PC-9 (cell line): ENCODE results near the gene RPL19. TPM values are rescaled to one million over a fixed set of nuclear protein-coding genes. Genes with fewer than 3 reads are reported as not detected.

Experiments used
- BruUV-seq: library from RNA; stranded (reverse); fragments of 400-500 nt; replicated peaks from 2 replicates; lab custom pipeline; 2021; lab: Mats Ljungman, UMichigan
- CTCF ChIA-PET: fragments of 300-600 bp; sonication (Branson Sonifier 250); formaldehyde crosslinking; loops from one replicate; lab custom pipeline; 2022; ENCODE audit warnings: antibody characterized with exemption; lab: Charles Lee
- POLR2A ChIA-PET: fragments of 300-600 bp; sonication (Branson Sonifier 250); formaldehyde crosslinking; loops from one replicate; lab custom pipeline; 2022; ENCODE audit warnings: antibody characterized with exemption; ENCODE audit not compliant: unreplicated experiment; lab: Charles Lee
- DNase-seq, 2 experiments: peaks; one replicate each; pipeline versions ENCODE4 v3.0.0 to v3.0.0-alpha.2; 2015 to 2022; ENCODE audit warnings: mixed read lengths in 1 of 2
- H2AFZ ChIP-seq: fragments of 200-600 bp; sonication (generic); 2 replicates; pipeline ENCODE4 v1.8.1; 2017; ENCODE audit warnings: antibody characterized with exemption
- H3F3A ChIP-seq: fragments of 200-600 bp; sonication (generic); 2 replicates; pipeline ENCODE4 v1.8.1; 2017; ENCODE audit warnings: antibody characterized with exemption, mild to moderate bottlenecking, low read depth; ENCODE audit not compliant: insufficient read depth
- H3K27ac ChIP-seq: fragments of 200-600 bp; sonication (generic); 2 replicates; pipeline ENCODE4 v1.6.1; 2016; ENCODE audit warnings: mixed run types
- H3K27me3 ChIP-seq: fragments of 200-600 bp; sonication (generic); 2 replicates; pipeline ENCODE4 v1.6.1; 2016; ENCODE audit warnings: low read depth, mixed run types; ENCODE audit not compliant: insufficient read depth
- H3K36me3 ChIP-seq: fragments of 200-600 bp; sonication (generic); 2 replicates; pipeline ENCODE4 v1.6.1; 2016; ENCODE audit warnings: low read depth, mixed run types
- H3K4me1 ChIP-seq: fragments of 200-600 bp; sonication (generic); replicated peaks from 2 replicates; pipeline ENCODE4 v1.6.1; 2016; ENCODE audit warnings: mixed run types; ENCODE audit not compliant: insufficient read depth
- H3K4me2 ChIP-seq: fragments of 200-600 bp; sonication (generic); 2 replicates; pipeline ENCODE4 v1.6.1; 2017; ENCODE audit warnings: mixed run types
- H3K4me3 ChIP-seq: fragments of 200-600 bp; sonication (generic); 2 replicates; pipeline ENCODE4 v1.6.1; 2016; ENCODE audit warnings: mixed run types
- H3K79me2 ChIP-seq: fragments of 200-600 bp; sonication (generic); 2 replicates; pipeline ENCODE4 v1.6.1; 2017; ENCODE audit warnings: low read depth, mixed run types
- H3K9me2 ChIP-seq: fragments of 200-600 bp; sonication (generic); 2 replicates; pipeline ENCODE4 v1.8.1; 2017; ENCODE audit warnings: mild to moderate bottlenecking; ENCODE audit not compliant: insufficient read depth
- H3K9me3 ChIP-seq: fragments of 200-600 bp; sonication (generic); 2 replicates; pipeline ENCODE4 v1.8.1; 2016; ENCODE audit warnings: low read depth; ENCODE audit not compliant: insufficient read depth
- H4K20me1 ChIP-seq: fragments of 200-600 bp; sonication (generic); 2 replicates; pipeline ENCODE4 v1.8.1; 2017; ENCODE audit not compliant: insufficient read depth
- EZH2 ChIP-seq: fragments of 200-600 bp; sonication (generic); IDR thresholded peaks from 2 replicates; pipeline ENCODE4 v1.8.0; 2017; ENCODE audit warnings: antibody characterized with exemption, low read depth
- intact Hi-C: fragments of 100-400 bp; cut with micrococcal nuclease; formaldehyde crosslinking; loops from one replicate; pipeline ENCODE4 v1.10.0; 2022; ENCODE audit not compliant: unreplicated experiment
- total RNA-seq: library from RNA; stranded (reverse); gene quantifications from 2 replicates; pipeline ENCODE4 v1.2.3, GENCODE V29; 2021
- TF ChIP-seq, protein P1 (sequence below): fragments of 200-600 bp; sonication (generic); conservative IDR thresholded peaks from 2 replicates; pipeline ENCODE4 v1.6.1; 2017; ENCODE audit warnings: mixed run types, antibody characterized with exemption, mild to moderate bottlenecking, moderate library complexity

The RPL19 gene
- total RNA-seq, 1 experiment from 2014 or later = 1,670 TPM

DNA sequence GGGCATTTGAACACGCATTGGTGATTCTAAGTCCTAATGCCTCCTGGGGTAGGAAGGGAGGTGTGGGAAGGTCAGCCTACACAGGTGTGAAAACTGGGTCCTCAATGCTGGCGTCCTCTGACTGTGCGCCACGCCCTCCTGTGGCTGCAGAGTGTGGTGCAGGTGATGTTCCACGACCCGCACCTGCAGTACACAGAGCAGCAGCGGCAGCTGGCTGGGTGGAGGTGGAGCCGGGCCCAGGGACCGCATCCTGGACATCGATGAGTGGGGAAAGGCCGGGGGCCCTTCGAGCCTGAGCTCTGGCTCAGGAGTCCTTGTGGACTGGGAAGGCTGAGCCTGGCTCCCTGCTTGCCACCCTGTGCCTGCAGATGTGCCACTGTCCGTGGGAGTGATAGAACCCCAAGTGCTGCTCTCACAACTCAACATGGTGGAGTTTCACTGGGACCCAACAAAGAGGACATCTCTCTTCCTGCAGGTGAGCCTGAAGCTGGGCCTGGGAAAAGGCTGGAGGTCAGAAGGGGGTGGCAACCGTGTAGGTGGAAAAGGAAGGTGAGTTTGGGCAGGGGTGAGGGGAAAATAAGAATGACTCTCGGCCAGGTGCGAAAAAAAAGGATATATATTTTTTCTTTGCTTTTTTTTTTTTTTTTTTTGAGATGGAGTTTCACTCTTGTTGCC lies 39.7 kb downstream of the RPL19 start:
- Histone ChIP-seq H3K9me3 (no peaks in the 10 kb centered on the region), H3K79me2 (no peaks in the 10 kb centered on the region), H3F3A (peaks cover 7% of the 10 kb centered on the region), H3K27ac (no peak overlapping the region), H4K20me1 (no peaks in the 10 kb centered on the region), H3K9me2 (no peaks in the 10 kb centered on the region), H3K4me1 (peaks cover 13% of the 10 kb centered on the region), H3K4me2 (no peak overlapping the region), H3K27me3 (no peaks in the 10 kb centered on the region), H3K4me3 (no peak overlapping the region), H2AFZ (no peak overlapping the region), H3K36me3 (no peaks in the 10 kb centered on the region)
- ChIA-PET CTCF (interaction anchor here (1.2 kb wide), 1 partner anchor 33 kb away, joined by 4 read pairs; no protein-coding TSS in a partner anchor), POLR2A (interaction anchor here (0.6 kb wide), 1 partner anchor 115 kb away, joined by 3 read pairs; no protein-coding TSS in a partner anchor)
- no TSS peak for BruUV-seq
- TF ChIP-seq, protein P1, sequence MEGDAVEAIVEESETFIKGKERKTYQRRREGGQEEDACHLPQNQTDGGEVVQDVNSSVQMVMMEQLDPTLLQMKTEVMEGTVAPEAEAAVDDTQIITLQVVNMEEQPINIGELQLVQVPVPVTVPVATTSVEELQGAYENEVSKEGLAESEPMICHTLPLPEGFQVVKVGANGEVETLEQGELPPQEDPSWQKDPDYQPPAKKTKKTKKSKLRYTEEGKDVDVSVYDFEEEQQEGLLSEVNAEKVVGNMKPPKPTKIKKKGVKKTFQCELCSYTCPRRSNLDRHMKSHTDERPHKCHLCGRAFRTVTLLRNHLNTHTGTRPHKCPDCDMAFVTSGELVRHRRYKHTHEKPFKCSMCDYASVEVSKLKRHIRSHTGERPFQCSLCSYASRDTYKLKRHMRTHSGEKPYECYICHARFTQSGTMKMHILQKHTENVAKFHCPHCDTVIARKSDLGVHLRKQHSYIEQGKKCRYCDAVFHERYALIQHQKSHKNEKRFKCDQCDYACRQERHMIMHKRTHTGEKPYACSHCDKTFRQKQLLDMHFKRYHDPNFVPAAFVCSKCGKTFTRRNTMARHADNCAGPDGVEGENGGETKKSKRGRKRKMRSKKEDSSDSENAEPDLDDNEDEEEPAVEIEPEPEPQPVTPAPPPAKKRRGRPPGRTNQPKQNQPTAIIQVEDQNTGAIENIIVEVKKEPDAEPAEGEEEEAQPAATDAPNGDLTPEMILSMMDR = peak; percentile 67
- no peak for TF ChIP-seq EZH2
- DNase-seq = peak in 1 of 2 experiments; percentile 65
- intact Hi-C loops = loop anchor here (1.0 to 10.0 kb wide), 4 partner anchors 32 to 565 kb away; partner anchors contain the start of genes EPOP and PLXDC1

DNA sequence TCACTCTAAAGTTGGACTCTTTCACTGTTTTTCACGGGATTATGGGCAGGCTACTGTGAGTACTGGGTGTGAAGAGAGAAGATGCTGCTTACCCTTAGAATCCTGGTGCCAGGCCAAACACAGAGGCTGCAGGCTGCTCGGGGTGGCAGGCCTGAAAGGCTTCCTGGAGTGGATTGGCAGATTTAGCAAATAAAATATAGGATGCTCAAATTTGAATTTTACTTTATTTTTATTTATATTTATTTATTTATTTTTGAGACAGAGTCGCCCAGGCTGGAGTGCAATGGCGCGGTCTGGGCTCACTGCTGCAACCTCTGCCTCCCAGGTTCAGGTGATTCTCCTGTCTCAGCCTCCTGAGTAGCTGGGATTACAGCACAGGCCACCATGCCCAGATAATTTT lies 40.5 kb downstream of the RPL19 start:
- BruUV-seq = no TSS peak
- H3K27ac ChIP-seq = no peak overlapping the region
- no peaks in the 10 kb centered on the region for H3K27me3 ChIP-seq
- H3K4me2 ChIP-seq = no peak overlapping the region
- intact Hi-C loops = loop anchor here (5.0 to 10.0 kb wide), 3 partner anchors 88 to 566 kb away; partner anchors contain the start of genes EPOP and PLXDC1
- H3K9me2 ChIP-seq = no peaks in the 10 kb centered on the region
- no peaks in the 10 kb centered on the region for H3K9me3 ChIP-seq
- POLR2A ChIA-PET = no interaction called here
- TF ChIP-seq, protein P1 = no peak
- TF ChIP-seq EZH2 = no peak
- H3K36me3 ChIP-seq = no peaks in the 10 kb centered on the region
- no peak for DNase-seq
- no peak overlapping the region for H2AFZ ChIP-seq
- CTCF ChIA-PET = no interaction called here
- H3K4me1 ChIP-seq = peaks cover 13% of the 10 kb centered on the region
- no peaks in the 10 kb centered on the region for H4K20me1 ChIP-seq
- no peak overlapping the region for H3K4me3 ChIP-seq
- peaks cover 14% of the 10 kb centered on the region for H3F3A ChIP-seq
- no peaks in the 10 kb centered on the region for H3K79me2 ChIP-seq

DNA sequence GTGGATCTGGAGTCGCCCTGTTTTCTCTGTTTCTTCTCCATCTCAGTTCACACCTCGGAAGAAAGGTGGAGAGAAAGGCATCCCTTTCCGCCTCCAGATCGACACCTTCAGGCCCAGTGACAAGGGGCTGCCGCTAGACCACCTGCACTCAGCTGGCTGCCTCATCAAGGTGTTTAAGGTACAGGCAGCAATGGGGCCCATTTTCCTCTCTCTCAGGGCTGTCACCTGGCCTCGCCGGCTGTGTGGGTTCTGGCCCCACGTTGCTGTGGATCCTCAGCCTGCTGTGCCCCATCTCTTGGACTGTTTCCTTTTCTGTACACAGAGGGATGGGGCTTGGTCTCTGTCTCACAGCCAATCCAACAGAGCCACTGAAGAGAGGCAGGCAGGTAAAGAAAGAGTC lies 43.1 kb downstream of the RPL19 start:
- no peak overlapping the region for H2AFZ ChIP-seq
- no TSS peak for BruUV-seq

More for the DNA sequence above, 43.1 kb downstream of the RPL19 start:
- Histone ChIP-seq H3K27ac (no peak overlapping the region), H3K4me2 (no peak overlapping the region), H3K36me3 (no peaks in the 10 kb centered on the region), H3K9me3 (no peaks in the 10 kb centered on the region), H3F3A (peaks cover 13% of the 10 kb centered on the region), H3K4me1 (peaks cover 12% of the 10 kb centered on the region), H3K27me3 (no peaks in the 10 kb centered on the region), H4K20me1 (no peaks in the 10 kb centered on the region), H3K79me2 (no peaks in the 10 kb centered on the region), H3K9me2 (no peaks in the 10 kb centered on the region), H3K4me3 (no peak overlapping the region)
- no peak for DNase-seq
- no peak for TF ChIP-seq EZH2
- TF ChIP-seq, protein P1 = no peak
- POLR2A ChIA-PET = interaction anchor here (0.6 kb wide), 1 partner anchor 146 kb away, joined by 4 read pairs; no protein-coding TSS in a partner anchor
- intact Hi-C loops = loop anchor here (5.0 to 10.0 kb wide), 3 partner anchors 91 to 568 kb away; partner anchors contain the start of genes EPOP and PLXDC1
- CTCF ChIA-PET = interaction anchor here (0.6 kb wide), 1 partner anchor 90 kb away, joined by 3 read pairs; no protein-coding TSS in a partner anchor
